Epithelial cell of esophagus (primary cell): ENCODE data around the gene MYB.
A peak's percentile ranks its signal among the peaks of the same experiment; 100 is the strongest.
"Not testable (repeated sequence)": the region's sequence is repeated elsewhere in the genome, so short reads cannot be mapped to it uniquely, and the experiment has no call there.

Experiments
- DNase-seq: peaks from one replicate; pipeline ENCODE4 v3.0.0; 2010; ENCODE audit warnings: low read depth
- H3K4me3 ChIP-seq: 2 replicates; pipeline ENCODE4 v1.5.1; 2011; ENCODE audit warnings: mild to moderate bottlenecking, low read length, control low read depth
- TF ChIP-seq, protein P1 (sequence below): IDR thresholded peaks from 2 replicates; pipeline ENCODE4 v1.5.1; 2011; ENCODE audit warnings: low read depth, mild to moderate bottlenecking, low read length, control low read depth, inconsistent platforms; ENCODE audit not compliant: insufficient read depth; ENCODE audit errors: missing control alignments

Gene MYB

GRCh38 chr6:135144673-135145062 is 36.4 kb upstream of the MYB start:
- TF ChIP-seq, protein P1, sequence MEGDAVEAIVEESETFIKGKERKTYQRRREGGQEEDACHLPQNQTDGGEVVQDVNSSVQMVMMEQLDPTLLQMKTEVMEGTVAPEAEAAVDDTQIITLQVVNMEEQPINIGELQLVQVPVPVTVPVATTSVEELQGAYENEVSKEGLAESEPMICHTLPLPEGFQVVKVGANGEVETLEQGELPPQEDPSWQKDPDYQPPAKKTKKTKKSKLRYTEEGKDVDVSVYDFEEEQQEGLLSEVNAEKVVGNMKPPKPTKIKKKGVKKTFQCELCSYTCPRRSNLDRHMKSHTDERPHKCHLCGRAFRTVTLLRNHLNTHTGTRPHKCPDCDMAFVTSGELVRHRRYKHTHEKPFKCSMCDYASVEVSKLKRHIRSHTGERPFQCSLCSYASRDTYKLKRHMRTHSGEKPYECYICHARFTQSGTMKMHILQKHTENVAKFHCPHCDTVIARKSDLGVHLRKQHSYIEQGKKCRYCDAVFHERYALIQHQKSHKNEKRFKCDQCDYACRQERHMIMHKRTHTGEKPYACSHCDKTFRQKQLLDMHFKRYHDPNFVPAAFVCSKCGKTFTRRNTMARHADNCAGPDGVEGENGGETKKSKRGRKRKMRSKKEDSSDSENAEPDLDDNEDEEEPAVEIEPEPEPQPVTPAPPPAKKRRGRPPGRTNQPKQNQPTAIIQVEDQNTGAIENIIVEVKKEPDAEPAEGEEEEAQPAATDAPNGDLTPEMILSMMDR: no peak
- DNase-seq: no peak
- H3K4me3 ChIP-seq: no peak overlapping the region

DNA sequence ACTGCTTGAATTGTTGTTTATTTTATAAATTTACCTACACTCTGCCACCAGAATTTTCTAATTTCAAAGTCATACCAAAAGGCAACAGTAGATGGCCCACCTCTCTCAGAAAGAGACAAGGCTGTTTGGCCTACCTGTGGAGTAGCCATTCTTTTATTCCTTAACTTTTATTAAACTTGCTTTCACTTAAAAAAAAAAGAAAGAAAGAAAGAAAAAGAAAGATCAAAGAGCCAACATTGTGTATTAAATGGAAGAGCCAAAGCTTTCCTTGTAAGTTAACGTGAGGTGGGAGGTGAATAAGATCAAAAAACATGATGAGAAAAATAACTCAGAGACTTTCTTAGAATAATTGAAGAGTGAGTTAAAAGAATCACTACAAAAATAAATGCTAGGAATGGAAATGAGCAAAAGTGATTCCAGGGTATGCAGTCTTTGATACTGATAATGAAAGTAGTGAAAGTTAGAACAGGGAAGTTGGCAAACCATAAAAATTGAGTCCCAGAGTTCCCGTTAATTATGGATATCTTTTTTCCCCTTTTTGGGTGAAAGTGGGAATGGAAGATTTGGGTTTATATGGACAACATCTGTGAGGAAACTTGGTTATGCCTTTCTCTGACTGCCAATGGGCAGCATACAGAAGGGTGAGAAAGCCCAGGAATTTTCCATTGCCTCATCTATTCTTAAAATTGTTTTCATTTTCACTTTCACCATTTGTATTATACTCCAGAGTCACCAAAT is 35.9 kb upstream of the MYB start:
- H3K4me3 ChIP-seq: no peak overlapping the region
- peak; percentile 50 for DNase-seq
- TF ChIP-seq, protein P1: peak; percentile 75

DNA sequence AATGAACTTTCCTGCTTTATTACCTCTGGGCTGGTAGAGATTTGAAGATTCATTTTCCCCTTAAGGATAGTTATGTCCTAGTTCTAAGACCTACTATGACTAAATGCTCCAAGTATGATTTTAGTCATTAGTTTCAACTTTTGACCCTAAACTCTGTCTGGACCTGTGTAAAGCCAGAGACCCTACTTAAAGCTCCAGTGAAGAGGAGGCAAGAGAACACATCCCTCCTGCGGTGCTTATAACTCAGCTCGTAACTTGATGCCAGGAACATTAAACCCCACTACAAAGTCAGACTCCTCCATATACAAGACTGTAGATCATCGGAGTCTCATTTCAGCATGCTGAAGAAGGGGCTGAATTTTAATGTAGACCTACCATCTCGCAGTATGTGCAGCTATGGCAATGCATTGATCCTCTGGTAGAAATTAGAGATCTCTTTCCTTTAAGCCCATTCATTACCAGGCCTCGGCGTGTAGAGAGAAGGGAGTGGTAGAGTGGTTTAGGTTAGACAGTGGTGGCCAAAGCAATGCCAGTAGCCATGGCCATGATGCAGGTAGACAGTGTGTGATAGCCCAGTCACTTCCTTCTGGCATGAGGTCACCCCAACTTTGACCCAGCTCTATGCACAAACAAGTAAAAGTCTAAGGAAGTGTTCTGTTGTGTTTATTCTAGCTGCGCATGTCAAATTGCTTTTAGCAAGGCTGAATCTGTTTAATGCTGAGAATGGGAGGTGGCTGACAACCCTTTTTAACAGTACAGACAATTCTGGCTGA is 34.8 kb upstream of the MYB start:
- TF ChIP-seq, protein P1: no peak

GRCh38 chr6:135147637-135148592 is 33.2 kb upstream of the MYB start:
- DNase-seq: no peak
- no peak overlapping the region for H3K4me3 ChIP-seq
- TF ChIP-seq, protein P1: no peak

More for the DNA sequence above, 34.8 kb upstream of the MYB start:
- DNase-seq: peak; percentile 45
- H3K4me3 ChIP-seq: no peak overlapping the region

DNA sequence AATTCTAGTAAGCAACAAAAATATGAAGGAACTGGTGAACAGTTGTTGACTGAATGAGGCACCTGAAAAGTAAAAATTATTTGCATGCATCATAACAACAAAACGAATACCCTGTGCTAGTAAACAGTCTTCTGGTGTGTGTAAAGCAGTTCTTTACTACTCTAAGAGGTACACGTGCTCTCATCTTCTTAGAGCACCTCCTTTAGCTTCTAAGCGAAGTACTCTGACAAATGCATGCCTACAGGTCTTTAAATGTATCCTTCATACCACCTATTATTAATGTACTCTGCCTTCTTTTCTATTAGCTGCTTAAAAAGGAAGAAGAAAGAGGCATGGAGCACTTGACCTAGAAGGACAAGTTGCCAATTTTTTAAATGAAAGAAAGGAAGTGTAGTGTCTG is 32.2 kb upstream of the MYB start:
- TF ChIP-seq, protein P1: no peak
- no peak for DNase-seq
- H3K4me3 ChIP-seq: no peak overlapping the region

DNA sequence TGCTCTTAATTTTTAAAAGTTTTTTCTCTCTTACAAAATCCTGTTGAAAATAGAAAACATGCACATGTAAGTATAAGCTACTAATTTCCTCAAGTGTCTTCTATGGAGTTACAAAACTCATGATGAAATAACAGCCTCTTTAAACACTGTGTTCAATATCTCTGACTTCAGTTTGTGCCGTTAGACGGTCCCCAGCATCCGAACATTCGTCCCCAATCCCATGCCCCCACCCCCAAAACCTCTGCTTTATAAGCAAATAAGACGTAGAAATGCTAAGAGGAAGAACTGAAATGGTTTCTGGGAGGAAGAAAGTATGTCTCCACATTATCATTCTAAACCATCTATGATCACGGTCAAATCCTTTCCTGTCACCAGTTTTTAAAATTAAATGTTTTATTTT is 31.7 kb upstream of the MYB start:
- TF ChIP-seq, protein P1: no peak
- H3K4me3 ChIP-seq: no peak overlapping the region
- DNase-seq: no peak

DNA sequence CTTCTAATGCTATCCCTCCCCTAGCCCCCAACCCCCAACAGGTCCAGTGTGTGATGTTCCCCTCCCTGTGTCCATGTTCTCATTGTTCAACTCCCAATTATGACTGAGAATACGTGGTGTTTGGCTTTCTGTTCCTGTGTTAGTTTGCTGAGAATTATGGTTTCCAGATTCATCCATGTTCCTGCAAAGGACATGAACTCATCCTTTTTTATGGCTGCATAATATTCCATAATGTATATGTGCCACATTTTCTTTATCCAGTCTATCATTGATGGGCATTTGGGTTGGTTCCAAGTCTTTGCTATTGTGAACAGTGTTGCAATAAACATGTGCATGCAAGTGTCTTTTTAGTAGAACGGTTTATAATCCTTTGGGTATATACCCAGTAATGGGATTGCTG is 30.6 kb upstream of the MYB start:
- DNase-seq, H3K4me3 ChIP-seq: not testable (repeated sequence)

- not testable (repeated sequence) for DNase-seq, H3K4me3 ChIP-seq
These were observed 27.0 kb upstream of the MYB start for GRCh38 chr6:135154125-135154524.
